IMR-90 (cell line): ENCODE results near the gene CEP295NL. TPM values are rescaled to one million over a fixed set of nuclear protein-coding genes. Genes with fewer than 3 reads are reported as not detected.

ENCODE experiments used
- ATAC-seq: fragments of 200-7000 bp; cut with Tn5 transposase; 2 replicates; pipeline ENCODE4 v1.9.1; 2020; ENCODE audit warnings: low read depth, mild to moderate bottlenecking, moderate library complexity
- BruUV-seq: library from RNA; stranded (reverse); fragments of 400-500 nt; replicated peaks from 2 replicates; lab custom pipeline; 2021; lab: Mats Ljungman, UMichigan
- CTCF ChIA-PET: fragments of 300-600 bp; formaldehyde crosslinking; extraction: SDS; loops from one replicate; lab custom pipeline; 2021; ENCODE audit warnings: antibody characterized with exemption; lab: Yijun Ruan, JAX
- POLR2A ChIA-PET: fragments of 300-600 bp; sonication (Branson Sonifier 250); formaldehyde crosslinking; loops from one replicate; lab custom pipeline; 2022; ENCODE audit warnings: antibody characterized with exemption; ENCODE audit not compliant: unreplicated experiment; lab: Charles Lee
- DNase-seq: peaks from one replicate; pipeline ENCODE4 v3.0.0; 2013
- H2AFZ ChIP-seq: replicated peaks from 2 replicates; pipeline ENCODE3; 2013; ENCODE audit warnings: low read length, mild to moderate bottlenecking; ENCODE audit not compliant: poor library complexity
- H2AK5ac ChIP-seq: 2 replicates; pipeline ENCODE4 v1.6.1; 2013; ENCODE audit warnings: low read depth, low read length, inconsistent platforms
- H2AK9ac ChIP-seq: replicated peaks from 2 replicates; pipeline ENCODE3; 2013; ENCODE audit warnings: mild to moderate bottlenecking, low read depth, low read length, moderate library complexity; ENCODE audit not compliant: poor library complexity
- H2BK120ac ChIP-seq: 2 replicates; pipeline ENCODE4 v1.6.1; 2013; ENCODE audit warnings: low read depth, low read length, inconsistent platforms
- H2BK15ac ChIP-seq: 3 replicates; pipeline ENCODE4 v1.6.1; 2013; ENCODE audit warnings: low read depth, low read length, inconsistent platforms
- H2BK20ac ChIP-seq: 2 replicates; pipeline ENCODE4 v1.6.1; 2013; ENCODE audit warnings: low read depth, mild to moderate bottlenecking, inconsistent platforms, low read length, moderate library complexity
- H2BK5ac ChIP-seq: 2 replicates; pipeline ENCODE4 v1.6.1; 2013; ENCODE audit warnings: mild to moderate bottlenecking, low read depth, low read length, inconsistent platforms; ENCODE audit not compliant: poor library complexity, severe bottlenecking
- H3K14ac ChIP-seq: replicated peaks from 2 replicates; pipeline ENCODE4 v1.6.1; 2013; ENCODE audit warnings: low read depth, low read length, inconsistent platforms
- H3K18ac ChIP-seq: 2 replicates; pipeline ENCODE4 v1.6.1; 2013; ENCODE audit warnings: low read depth, low read length, control low read depth
- H3K23ac ChIP-seq: 2 replicates; pipeline ENCODE4 v1.6.1; 2013; ENCODE audit warnings: low read depth, low read length, inconsistent platforms
- H3K27ac ChIP-seq: 2 replicates; pipeline ENCODE4 v1.5.1; 2013; ENCODE audit warnings: mild to moderate bottlenecking, control low read depth, low read length; ENCODE audit not compliant: insufficient read depth
- H3K27me3 ChIP-seq: 2 replicates; pipeline ENCODE4 v1.6.1; 2013; ENCODE audit warnings: low read length; ENCODE audit not compliant: control insufficient read depth, insufficient read depth
- H3K36me3 ChIP-seq: 2 replicates; pipeline ENCODE4 v1.6.1; 2013; ENCODE audit warnings: low read length, mixed read lengths; ENCODE audit not compliant: control insufficient read depth, insufficient read depth
- H3K4ac ChIP-seq: 2 replicates; pipeline ENCODE4 v1.6.1; 2013; ENCODE audit warnings: low read depth, low read length, inconsistent platforms
- H3K4me1 ChIP-seq: 2 replicates; pipeline ENCODE4 v1.6.1; 2013; ENCODE audit warnings: low read length, mixed read lengths; ENCODE audit not compliant: control insufficient read depth, insufficient read depth
- H3K4me2 ChIP-seq: 2 replicates; pipeline ENCODE4 v1.6.1; 2013; ENCODE audit warnings: low read depth, mild to moderate bottlenecking, control low read depth, low read length, moderate library complexity
- H3K4me3 ChIP-seq: 2 replicates; pipeline ENCODE4 v1.5.1; 2013; ENCODE audit warnings: low read depth, mild to moderate bottlenecking, control low read depth, low read length, moderate library complexity; ENCODE audit not compliant: insufficient read depth
- H3K56ac ChIP-seq: 2 replicates; pipeline ENCODE4 v1.6.1; 2013; ENCODE audit warnings: low read length, inconsistent platforms; ENCODE audit not compliant: insufficient read depth; ENCODE audit errors: extremely low read depth
- H3K79me1 ChIP-seq, 2 experiments: 2 replicates each; pipeline ENCODE4 v1.6.1; 2013; ENCODE audit warnings: low read length in 2 of 2, inconsistent platforms in 1 of 2, low read depth in 1 of 2
- H3K9ac ChIP-seq: 2 replicates; pipeline ENCODE4 v1.6.1; 2013; ENCODE audit warnings: low read depth, low read length, control low read depth
- H3K9me1 ChIP-seq: 2 replicates; pipeline ENCODE4 v1.6.1; 2013; ENCODE audit warnings: low read length, inconsistent platforms; ENCODE audit not compliant: insufficient read depth
- H3K9me3 ChIP-seq: 2 replicates; pipeline ENCODE4 v1.6.1; 2013; ENCODE audit warnings: low read length; ENCODE audit not compliant: control insufficient read depth, insufficient read depth
- H4K20me1 ChIP-seq: 2 replicates; pipeline ENCODE4 v1.6.1; 2013; ENCODE audit warnings: low read length, inconsistent platforms; ENCODE audit not compliant: insufficient read depth
- H4K5ac ChIP-seq: 2 replicates; pipeline ENCODE4 v1.6.1; 2013; ENCODE audit warnings: mild to moderate bottlenecking, low read depth, low read length, control low read depth
- H4K8ac ChIP-seq, 2 experiments: 2 replicates each; pipeline ENCODE4 v1.6.1; 2013; ENCODE audit warnings: low read depth in 2 of 2, low read length in 2 of 2, control low read depth in 1 of 2, inconsistent platforms in 1 of 2
- H4K91ac ChIP-seq: 2 replicates; pipeline ENCODE4 v1.6.1; 2013; ENCODE audit warnings: low read depth, low read length, inconsistent platforms; ENCODE audit not compliant: insufficient read depth
- NFE2L2 ChIP-seq: fragments of 150-350 bp; IDR thresholded peaks from 2 replicates; pipeline ENCODE4 v1.6.1; 2016; ENCODE audit warnings: low read depth, mild to moderate bottlenecking, low read length
- RAD21 ChIP-seq: IDR thresholded peaks from 2 replicates; pipeline ENCODE4 v1.6.1; 2012; ENCODE audit warnings: low read length, improper control_type of control experiment
- WGBS, 2 experiments: methylation state at CpG; one replicate each; pipeline versions ENCODE4 v1.1.5 to v1.1.7; 2013; ENCODE audit warnings: missing lambda C conversion rate in 2 of 2; ENCODE audit not compliant: insufficient read length in 1 of 2; ENCODE audit errors: extremely low coverage in 2 of 2; 5-methylcytosine and 5-hydroxymethylcytosine counted together
- dilution Hi-C: fragments of 300-500 bp; cut with HindIII; formaldehyde crosslinking; loops from one replicate; pipeline ENCODE4 v1.14.3; 2018; ENCODE audit warnings: low sequenced_read_pairs; ENCODE audit not compliant: unreplicated experiment
- in situ Hi-C: fragments of 300-500 bp; cut with MboI; formaldehyde crosslinking; loops from 3 replicates; pipeline ENCODE4 v1.14.3; 2019; ENCODE audit warnings: low sequenced_read_pairs, inconsistent platforms, mixed read lengths
- intact Hi-C: fragments of 100-400 bp; cut with micrococcal nuclease; formaldehyde crosslinking; loops from 2 replicates; pipeline ENCODE4 v1.10.0; 2022
- polyA plus RNA-seq, 3 experiments: library from polyadenylated mRNA; depleted of rRNA; stranded (reverse); fragments of >200 nt; gene quantifications; 2 replicates each; pipeline ENCODE4 v1.2.3, GENCODE V29; 2012; ENCODE audit warnings: low replicate concordance in 1 of 3
- total RNA-seq: library from RNA; depleted of rRNA; stranded (reverse); fragments of >200 nt; gene quantifications from 2 replicates; pipeline ENCODE4 v1.2.3, GENCODE V29; 2012
- TF ChIP-seq, protein P1 (sequence below): fragments of 150-350 bp; IDR thresholded peaks from 2 replicates; pipeline ENCODE4 v1.6.1; 2017; ENCODE audit warnings: mild to moderate bottlenecking, antibody characterized with exemption, low read length, low read depth

The CEP295NL gene
- total and polyA plus RNA-seq, 2 of the 4 experiments (the other 2 are of a cell fraction) = 0.31 to 0.72 TPM

DNA sequence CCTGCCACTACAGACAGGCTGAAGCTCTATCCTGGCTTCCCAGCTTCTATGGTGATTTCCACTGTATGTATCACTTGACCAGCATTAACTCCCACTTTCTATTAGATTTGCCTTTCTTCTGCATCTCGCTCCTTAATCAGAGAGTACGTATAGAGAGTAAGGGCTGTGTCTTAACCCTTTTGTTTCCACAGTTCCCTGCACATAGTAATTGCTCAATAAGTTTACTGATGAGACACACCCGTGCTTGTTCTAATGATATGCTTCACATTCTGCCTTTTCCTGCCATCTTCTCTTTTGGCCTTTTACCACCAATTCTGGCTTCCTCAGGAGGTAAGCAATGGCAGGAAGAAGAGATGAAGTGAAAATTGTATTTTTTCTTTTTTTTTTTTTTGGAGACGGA, 41.8 kb downstream of the CEP295NL start (continued):
- TF ChIP-seq RAD21 (no peak), NFE2L2 (no peak)
- TF ChIP-seq, protein P1, sequence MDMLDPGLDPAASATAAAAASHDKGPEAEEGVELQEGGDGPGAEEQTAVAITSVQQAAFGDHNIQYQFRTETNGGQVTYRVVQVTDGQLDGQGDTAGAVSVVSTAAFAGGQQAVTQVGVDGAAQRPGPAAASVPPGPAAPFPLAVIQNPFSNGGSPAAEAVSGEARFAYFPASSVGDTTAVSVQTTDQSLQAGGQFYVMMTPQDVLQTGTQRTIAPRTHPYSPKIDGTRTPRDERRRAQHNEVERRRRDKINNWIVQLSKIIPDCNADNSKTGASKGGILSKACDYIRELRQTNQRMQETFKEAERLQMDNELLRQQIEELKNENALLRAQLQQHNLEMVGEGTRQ = no peak

DNA sequence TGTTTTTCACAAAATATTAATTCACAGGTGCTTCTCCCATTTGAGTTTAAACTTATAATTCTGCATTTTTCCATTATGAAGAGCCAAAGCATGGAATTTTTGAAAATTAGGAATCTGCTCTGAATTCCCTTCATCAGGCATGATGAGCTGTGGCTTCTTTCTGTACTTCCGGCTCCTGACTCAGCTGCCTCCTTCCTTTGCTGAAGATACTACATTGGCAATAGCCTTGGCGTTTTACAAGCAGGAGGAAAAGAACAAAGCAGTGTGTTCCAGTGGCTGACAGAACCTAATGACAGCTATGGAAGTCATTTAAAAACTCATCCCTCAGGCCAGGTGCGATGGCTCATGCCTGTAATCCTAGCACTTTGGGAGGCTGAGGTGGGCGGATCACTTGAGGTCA, 44.0 kb downstream of the CEP295NL start:
- Histone ChIP-seq H3K4me3 (no peak overlapping the region), H2BK5ac (no peak overlapping the region), H3K27ac (no peak overlapping the region), H3K9ac (no peak overlapping the region), H3K56ac (no peak overlapping the region), H4K20me1 (peaks cover 21% of the 10 kb centered on the region), H3K18ac (no peak overlapping the region), H3K9me3 (no peaks in the 10 kb centered on the region), H2BK15ac (no peak overlapping the region), H3K27me3 (no peaks in the 10 kb centered on the region), H2AK9ac (no peak overlapping the region), H2AFZ (no peak overlapping the region), H3K14ac (no peak overlapping the region), H2AK5ac (no peak overlapping the region), H2BK20ac (no peak overlapping the region), H3K9me1 (no peaks in the 10 kb centered on the region; the same call in 1 of the 2 replicates), H3K4ac (no peak overlapping the region), H4K5ac (no peak overlapping the region), H3K36me3 (peaks cover 45% of the 10 kb centered on the region), H3K4me1 (peaks cover 7% of the 10 kb centered on the region), H3K4me2 (no peak overlapping the region), H3K79me1 (peaks cover 28 to 75% of the 10 kb centered on the region in 2 experiments), H2BK120ac (no peak overlapping the region), H4K8ac (no peak overlapping the region), H4K91ac (no peak overlapping the region), H3K23ac (no peak overlapping the region)
- ChIA-PET CTCF (no interaction called here), POLR2A (no interaction called here)
- no TSS peak for BruUV-seq
- ATAC-seq = no peak
- WGBS, 2 experiments = 100% methylated on average over 1 of the region's 4 CpGs; no CpG with 5 or more reads in 1 of the 2 experiments
- intact Hi-C loops (no loop called here), in situ Hi-C loops (loop anchor here (25.0 kb wide), 1 partner anchor 528 kb away; no protein-coding TSS in a partner anchor), dilution Hi-C loops (no loop called here)
- DNase-seq = no peak
- TF ChIP-seq NFE2L2 = no peak
